GM12891 (cell line): Measurements from ENCODE around the gene AGAP2.

Source experiments
- PAX5 ChIP-seq: IDR thresholded peaks from 2 replicates; pipeline ENCODE4 v1.6.1; 2011; ENCODE audit warnings: low read length, moderate library complexity, mild to moderate bottlenecking; ENCODE audit not compliant: insufficient read depth, severe bottlenecking
- POLR2A ChIP-seq: IDR thresholded peaks from 2 replicates; pipeline ENCODE4 v1.6.1; 2011; ENCODE audit warnings: low read depth, low read length, control low read depth
- POLR2AphosphoS5 ChIP-seq: IDR thresholded peaks from 2 replicates; pipeline ENCODE4 v1.6.1; 2011; ENCODE audit warnings: low read depth, low read length, control low read depth
- SPI1 ChIP-seq: IDR thresholded peaks from 2 replicates; pipeline ENCODE4 v1.6.1; 2011; ENCODE audit warnings: low read depth, low read length, control low read depth
- TAF1 ChIP-seq: IDR thresholded peaks from 2 replicates; pipeline ENCODE4 v1.6.1; 2011; ENCODE audit warnings: low read depth, low read length, control low read depth

DNA sequence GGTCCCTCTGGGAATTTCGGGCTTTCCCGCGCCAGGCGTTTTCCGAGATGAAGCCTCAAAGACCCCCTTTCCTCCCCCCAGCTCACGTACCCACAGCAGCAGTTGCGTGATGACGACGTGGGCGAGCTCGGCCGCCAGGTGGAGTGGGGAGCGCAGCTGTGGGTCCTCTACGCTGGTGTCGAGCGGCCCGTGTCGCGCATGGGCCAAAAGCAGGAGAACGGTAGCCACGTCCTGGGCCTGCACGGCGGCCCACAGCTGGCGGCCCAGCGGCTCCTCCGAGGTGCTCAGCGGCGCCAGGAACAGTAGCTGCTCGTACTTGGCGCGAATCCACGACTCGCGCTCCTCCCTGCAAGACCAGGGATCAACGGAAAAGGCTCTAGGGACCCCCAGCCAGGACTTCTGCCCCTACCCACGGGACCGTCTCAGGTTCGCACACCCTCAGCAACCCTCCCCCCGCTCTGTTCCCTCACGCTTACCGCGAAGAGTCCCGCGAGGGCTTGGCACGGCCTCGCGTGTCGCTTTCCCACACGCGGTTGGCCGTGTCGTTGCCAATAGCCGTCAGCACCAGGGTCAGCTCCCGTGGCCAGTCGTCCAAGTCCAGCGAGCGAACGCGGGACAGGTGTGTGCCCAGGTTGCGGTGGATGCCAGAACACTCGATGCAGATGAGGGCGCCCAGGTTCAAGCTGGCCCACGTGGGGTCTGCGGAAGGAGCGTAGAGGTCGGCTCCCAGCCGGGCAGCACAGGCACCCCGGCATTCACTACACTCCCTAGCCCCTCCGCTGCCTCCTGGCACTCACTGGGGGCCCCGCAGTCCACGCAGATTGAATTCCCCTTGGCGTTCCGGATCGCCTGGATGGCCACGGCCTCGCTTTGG, 11.4 kb downstream of the AGAP2 start:
- TF ChIP-seq POLR2A (no peak), TAF1 (no peak), PAX5 (no peak), POLR2AphosphoS5 (no peak), SPI1 (no peak)
